Peyer's patch (tissue), 4 donors: ENCODE measurements around the gene CSNK1A1. TPM values are rescaled to one million over a fixed set of nuclear protein-coding genes. Genes with fewer than 3 reads are reported as not detected.
"Not testable (repeated sequence)": the region's sequence is repeated elsewhere in the genome, so short reads cannot be mapped to it uniquely, and the experiment has no call there.

Experiments
- DNase-seq, 3 donors: peaks; one replicate each; pipeline ENCODE4 v3.0.0-alpha.2; 2017 to 2019
- H3K27ac ChIP-seq, 4 donors: fragments of 200-600 bp; sonication (generic); one replicate each; pipeline ENCODE4 v1.5.1; 2016 to 2019
- H3K27me3 ChIP-seq, 2 donors: fragments of 200-600 bp; sonication (generic); one replicate each; pipeline ENCODE4 v1.5.1; 2019
- H3K36me3 ChIP-seq, 3 donors: fragments of 200-600 bp; sonication (generic); one replicate each; pipeline ENCODE4 v1.5.1; 2016 to 2019
- H3K4me1 ChIP-seq, 4 donors: fragments of 200-600 bp; sonication (generic); one replicate each; pipeline ENCODE4 v1.5.1; 2016 to 2019
- H3K4me3 ChIP-seq, 4 donors: fragments of 200-600 bp; sonication (generic); 1 replicate in 3 of 4; 2 replicates in 1 of 4; pipeline ENCODE4 v1.5.1; 2016 to 2019; ENCODE audit warnings: mild to moderate bottlenecking in 1 of 4
- H3K9me3 ChIP-seq, 4 donors: fragments of 200-600 bp; sonication (generic); one replicate each; pipeline ENCODE4 v1.5.1; 2016 to 2019; ENCODE audit warnings: mild to moderate bottlenecking in 1 of 4
- POLR2A ChIP-seq, 2 donors: fragments of 450-650 bp; IDR thresholded peaks; one replicate each; pipeline ENCODE4 v1.5.1; 2017; ENCODE audit warnings: antibody characterized with exemption in 2 of 2, mild to moderate bottlenecking in 2 of 2, moderate library complexity in 2 of 2
- total RNA-seq, 4 donors: library from RNA; depleted of rRNA; stranded (reverse); fragments of >200 nt; gene quantifications; one replicate each; pipeline ENCODE4 v1.1.0, GENCODE V29; 2016
- TF ChIP-seq, protein P1 (sequence below), 6 experiments: fragments of 450-650 bp in 4 of 6; fragments of 200-600 bp in 2 of 6; sonication (generic) in 1 of 6; IDR thresholded peaks; one replicate each; pipeline ENCODE4 v1.5.1; 2017 to 2019; ENCODE audit warnings: antibody characterized with exemption in 6 of 6, mild to moderate bottlenecking in 3 of 6, moderate library complexity in 1 of 6

Gene CSNK1A1
- 100 to 1,000 TPM; 185 to 253 (median 207) TPM for total RNA-seq

DNA sequence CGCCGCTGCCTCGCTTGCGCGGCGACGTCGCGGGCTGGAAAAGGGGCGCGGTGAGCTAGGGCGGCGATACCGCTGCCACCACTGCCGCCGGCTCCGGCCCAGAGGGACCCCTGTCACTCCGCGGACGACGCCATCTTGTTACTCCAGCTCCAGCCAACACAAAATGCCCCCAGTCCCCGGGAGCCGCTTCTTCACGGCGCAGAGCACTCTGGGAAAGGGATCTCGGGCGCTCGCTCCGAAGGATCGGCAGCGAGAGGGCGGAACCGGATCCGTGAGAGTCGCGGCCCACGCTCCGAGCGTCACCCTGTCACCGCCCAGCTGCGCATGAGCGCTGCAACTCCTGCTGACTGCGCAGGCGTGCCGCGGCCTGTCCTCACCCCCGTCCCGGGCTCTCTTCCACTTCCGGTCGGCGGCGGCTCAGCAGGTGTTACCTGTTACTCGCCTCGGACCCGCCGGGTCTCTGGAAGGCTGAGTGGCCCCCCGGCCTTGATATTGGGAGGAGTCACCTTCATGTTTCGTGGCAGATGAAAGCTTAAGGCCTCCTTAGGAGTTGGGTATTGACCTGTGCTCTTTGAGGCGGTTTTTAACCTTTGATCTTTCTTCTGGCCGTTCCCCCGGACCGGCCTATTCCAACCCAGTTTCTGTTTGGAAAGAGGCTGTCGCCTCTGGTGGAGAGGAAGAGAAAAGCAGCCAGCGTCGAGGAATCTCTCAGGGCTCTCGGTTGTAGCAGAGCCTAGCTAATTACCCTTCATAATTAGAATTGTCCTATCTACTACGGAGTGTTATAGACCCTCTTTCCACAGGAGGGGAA is at the start of gene CSNK1A1:
Gene CSNK1A1, minus strand, starts transcription at position 213 of the 811 bp plus-strand sequence. CDS start 475 bp downstream, outside the sequence.
- DNase-seq = peak; percentile 95 to 99 (median 99)
- Histone ChIP-seq H3K27ac (peak within 1 kb of the TSS; percentile 92 to 99 (median 98)), H3K9me3 (no peaks in the 10 kb centered on the region), H3K27me3 (no peaks in the 10 kb centered on the region), H3K36me3 (peaks cover 0 to 15% (median 0%) of the 10 kb centered on the region in 3 donors), H3K4me1 (peaks cover 0 to 23% (median 6%) of the 10 kb centered on the region in 4 donors), H3K4me3 (peak within 1 kb of the TSS; percentile 62 to 94 (median 72))
- TF ChIP-seq POLR2A (IDR thresholded peaks at IDR 0.05) = peak; percentile 89 to 96
- TF ChIP-seq, protein P1, sequence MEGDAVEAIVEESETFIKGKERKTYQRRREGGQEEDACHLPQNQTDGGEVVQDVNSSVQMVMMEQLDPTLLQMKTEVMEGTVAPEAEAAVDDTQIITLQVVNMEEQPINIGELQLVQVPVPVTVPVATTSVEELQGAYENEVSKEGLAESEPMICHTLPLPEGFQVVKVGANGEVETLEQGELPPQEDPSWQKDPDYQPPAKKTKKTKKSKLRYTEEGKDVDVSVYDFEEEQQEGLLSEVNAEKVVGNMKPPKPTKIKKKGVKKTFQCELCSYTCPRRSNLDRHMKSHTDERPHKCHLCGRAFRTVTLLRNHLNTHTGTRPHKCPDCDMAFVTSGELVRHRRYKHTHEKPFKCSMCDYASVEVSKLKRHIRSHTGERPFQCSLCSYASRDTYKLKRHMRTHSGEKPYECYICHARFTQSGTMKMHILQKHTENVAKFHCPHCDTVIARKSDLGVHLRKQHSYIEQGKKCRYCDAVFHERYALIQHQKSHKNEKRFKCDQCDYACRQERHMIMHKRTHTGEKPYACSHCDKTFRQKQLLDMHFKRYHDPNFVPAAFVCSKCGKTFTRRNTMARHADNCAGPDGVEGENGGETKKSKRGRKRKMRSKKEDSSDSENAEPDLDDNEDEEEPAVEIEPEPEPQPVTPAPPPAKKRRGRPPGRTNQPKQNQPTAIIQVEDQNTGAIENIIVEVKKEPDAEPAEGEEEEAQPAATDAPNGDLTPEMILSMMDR (IDR thresholded peaks at IDR 0.05) = peak; percentile 55 to 96 (median 84)

DNA sequence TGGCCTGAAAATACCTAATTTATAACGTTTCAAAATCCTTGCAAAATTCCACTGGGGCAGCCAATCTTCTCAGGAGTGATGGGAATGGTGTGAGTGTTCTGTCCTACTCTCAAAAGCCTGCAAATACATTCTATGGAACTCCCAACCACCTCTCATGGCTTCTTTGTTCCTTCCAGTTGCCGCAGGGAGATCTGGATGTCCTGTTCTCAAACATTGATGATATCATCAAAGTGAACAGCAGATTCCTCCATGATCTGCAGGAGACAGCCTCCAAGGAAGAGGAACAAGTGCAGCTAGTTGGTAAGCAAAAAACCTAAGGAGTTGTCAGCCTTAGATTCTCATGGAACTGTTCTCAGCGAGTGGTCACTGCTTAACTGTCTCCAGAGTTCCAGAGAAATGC is 49.7 kb upstream of the CSNK1A1 start:
- H3K27ac ChIP-seq = no peak overlapping the region
- TF ChIP-seq, protein P1 (IDR thresholded peaks at IDR 0.05) = no peak
- no peak for TF ChIP-seq POLR2A (IDR thresholded peaks at IDR 0.05)
- H3K9me3 ChIP-seq = no peaks in the 10 kb centered on the region
- H3K4me1 ChIP-seq = peaks cover 0 to 11% (median 1%) of the 10 kb centered on the region in 4 donors
- no peaks in the 10 kb centered on the region for H3K27me3 ChIP-seq
- no peak for DNase-seq
- no peak overlapping the region for H3K4me3 ChIP-seq
- peaks cover 0 to 26% (median 0%) of the 10 kb centered on the region in 3 donors for H3K36me3 ChIP-seq

DNA sequence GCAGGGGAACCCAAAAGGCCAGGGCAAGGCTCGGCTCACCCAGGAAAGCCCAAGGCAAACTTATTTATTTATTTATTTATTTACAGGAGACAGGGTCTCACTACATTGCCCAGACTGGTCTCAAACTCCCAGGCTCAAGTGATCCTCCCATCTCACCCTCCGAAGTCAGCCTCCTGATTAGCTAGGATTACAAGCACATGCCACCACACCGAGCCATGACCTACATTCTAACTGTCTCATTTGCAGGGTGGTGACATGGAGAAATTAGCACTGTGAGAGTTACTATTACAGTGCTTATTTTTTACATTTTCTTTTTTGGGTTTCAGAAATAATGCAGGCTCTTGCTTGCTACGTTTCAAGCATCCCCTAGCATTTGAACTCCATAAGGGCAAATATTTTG is 48.1 kb upstream of the CSNK1A1 start:
- Histone ChIP-seq H3K36me3 (peaks cover 0 to 26% (median 0%) of the 10 kb centered on the region in 3 donors), H3K9me3 (no peaks in the 10 kb centered on the region), H3K4me1 (peaks cover 0 to 4% (median 1%) of the 10 kb centered on the region in 4 donors), H3K27me3 (no peaks in the 10 kb centered on the region), H3K4me3 (no peak overlapping the region), H3K27ac (no peak overlapping the region)
- no peak for DNase-seq
- TF ChIP-seq, protein P1 (IDR thresholded peaks at IDR 0.05) = no peak
- TF ChIP-seq POLR2A (IDR thresholded peaks at IDR 0.05) = no peak

- no peak for DNase-seq
- Histone ChIP-seq H3K27me3 (no peaks in the 10 kb centered on the region), H3K36me3 (peaks cover 0 to 26% (median 0%) of the 10 kb centered on the region in 3 donors), H3K4me1 (peaks cover 0 to 2% (median 0%) of the 10 kb centered on the region in 4 donors), H3K27ac (no peak overlapping the region), H3K4me3 (no peak overlapping the region), H3K9me3 (no peaks in the 10 kb centered on the region)
- TF ChIP-seq, protein P1 (IDR thresholded peaks at IDR 0.05) = no peak
- no peak for TF ChIP-seq POLR2A (IDR thresholded peaks at IDR 0.05)
These were observed 47.7 kb upstream of the CSNK1A1 start for GRCh38 chr5:149598966-149599365.

DNA sequence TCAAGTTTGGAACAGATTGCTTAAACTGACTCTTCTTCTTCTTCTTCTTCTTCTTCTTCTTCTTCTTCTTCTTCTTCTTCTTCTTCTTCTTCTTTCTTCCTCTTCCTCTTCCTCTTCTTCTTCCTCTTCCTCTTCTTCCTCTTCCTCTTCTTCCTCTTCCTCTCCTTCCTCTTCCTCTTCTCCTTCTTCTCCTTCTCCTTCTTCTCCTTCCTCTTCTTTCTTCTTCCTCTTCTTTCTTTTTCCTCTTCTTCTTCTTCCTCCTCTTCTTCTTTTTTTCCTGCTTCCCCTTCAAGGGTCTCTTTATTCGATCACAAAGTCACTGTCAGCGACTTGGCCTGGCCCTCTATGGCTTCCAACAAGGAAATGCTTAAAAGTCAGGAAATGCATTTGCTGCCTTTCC is 47.0 kb upstream of the CSNK1A1 start:
- not testable (repeated sequence) for H3K9me3 ChIP-seq, DNase-seq, H3K4me1 ChIP-seq, H3K27ac ChIP-seq, H3K4me3 ChIP-seq, H3K27me3 ChIP-seq
- H3K36me3 ChIP-seq = peaks cover 0 to 26% (median 0%) of the 10 kb centered on the region in 3 donors

DNA sequence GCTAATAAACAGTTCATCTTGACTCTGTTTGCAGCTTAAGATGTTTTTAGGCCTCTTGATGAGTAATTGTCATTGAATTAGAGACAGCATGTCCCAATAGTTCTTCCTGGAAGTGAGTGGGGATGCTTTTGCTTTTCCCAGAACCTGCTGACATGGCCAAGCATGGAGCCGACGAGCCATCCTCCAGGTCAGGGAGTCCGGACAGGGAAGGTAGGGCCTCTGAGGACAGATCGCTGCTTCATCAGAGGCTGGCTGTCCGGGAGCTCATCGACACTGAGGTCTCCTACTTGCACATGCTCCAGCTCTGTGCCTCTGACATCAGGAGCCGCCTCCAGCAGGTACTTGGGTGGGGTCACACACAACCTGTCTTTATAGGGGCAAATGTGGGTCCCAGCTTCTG is 46.4 kb upstream of the CSNK1A1 start:
- H3K27me3 ChIP-seq = no peaks in the 10 kb centered on the region
- H3K4me1 ChIP-seq = peaks cover 0 to 2% (median 0%) of the 10 kb centered on the region in 4 donors
- peak overlapping the region in 2 of 4 donors; percentile 39 to 51 for H3K27ac ChIP-seq
- no peak overlapping the region for H3K4me3 ChIP-seq
- H3K36me3 ChIP-seq = peaks cover 0 to 26% (median 0%) of the 10 kb centered on the region in 3 donors
- TF ChIP-seq, protein P1 (IDR thresholded peaks at IDR 0.05) = no peak
- no peak for TF ChIP-seq POLR2A (IDR thresholded peaks at IDR 0.05)
- no peak for DNase-seq
- H3K9me3 ChIP-seq = no peaks in the 10 kb centered on the region
